H1 (cell line): ENCODE measurements around the gene SRPRB. TPM values are rescaled to one million over a fixed set of nuclear protein-coding genes. Genes with fewer than 3 reads are reported as not detected.
A peak's percentile ranks its signal among the peaks of the same experiment; 100 is the strongest.

ENCODE experiments used
- CTCF ChIA-PET: fragments of 300-600 bp; sonication (Branson Sonifier 250); formaldehyde crosslinking; loops from one replicate; lab custom pipeline; 2021; ENCODE audit not compliant: partially characterized antibody; lab: Charles Lee
- POLR2A ChIA-PET: fragments of 300-600 bp; sonication (Branson Sonifier 250); formaldehyde crosslinking; loops from one replicate; lab custom pipeline; 2021; ENCODE audit warnings: inconsistent platforms; ENCODE audit not compliant: partially characterized antibody; lab: Charles Lee
- DNase-seq, 2 experiments: peaks; one replicate each; pipeline versions ENCODE4 v3.0.0 to v3.0.0-alpha.2; 2010 to 2022; ENCODE audit warnings: low spot score in 2 of 2, low read depth in 1 of 2, mixed read lengths in 1 of 2
- FAIRE-seq: peaks from 2 replicates; lab custom pipeline; 2011; peaks lifted over from hg19 to GRCh38; lab: Jason Lieb, UNC
- H2AFZ ChIP-seq: 2 replicates; pipeline ENCODE4 v1.8.1; 2012; ENCODE audit warnings: low read length, inconsistent platforms
- H2AK5ac ChIP-seq: 2 replicates; pipeline ENCODE4 v1.6.1; 2013; ENCODE audit warnings: low read depth, low read length
- H2BK120ac ChIP-seq: replicated peaks from 2 replicates; pipeline ENCODE3; 2013; ENCODE audit warnings: low read depth, low read length, inconsistent platforms
- H2BK12ac ChIP-seq: 2 replicates; pipeline ENCODE4 v1.6.1; 2013; ENCODE audit warnings: low read depth, low read length
- H2BK15ac ChIP-seq: 2 replicates; pipeline ENCODE4 v1.6.1; 2013; ENCODE audit warnings: low read length
- H2BK20ac ChIP-seq: 2 replicates; pipeline ENCODE4 v1.6.1; 2013; ENCODE audit warnings: low read length
- H2BK5ac ChIP-seq: 2 replicates; pipeline ENCODE4 v1.6.1; 2013; ENCODE audit warnings: low read depth, low read length
- H3K14ac ChIP-seq: 2 replicates; pipeline ENCODE4 v1.6.1; 2013; ENCODE audit warnings: inconsistent platforms; ENCODE audit not compliant: insufficient read length
- H3K18ac ChIP-seq: 2 replicates; pipeline ENCODE4 v1.6.1; 2013; ENCODE audit warnings: low read length; ENCODE audit errors: extremely low read depth
- H3K23ac ChIP-seq: 2 replicates; pipeline ENCODE4 v1.6.1; 2013; ENCODE audit warnings: inconsistent platforms; ENCODE audit not compliant: insufficient read length
- H3K23me2 ChIP-seq: 2 replicates; pipeline ENCODE4 v1.6.1; 2013; ENCODE audit warnings: low read depth, low read length
- H3K27ac ChIP-seq: 2 replicates; pipeline ENCODE4 v1.6.1; 2011; ENCODE audit warnings: low read depth, low read length, inconsistent platforms
- H3K27me3 ChIP-seq, 4 experiments: replicated peaks in 1 of 4; 1 replicate in 1 of 4; 2 replicates in 3 of 4; pipeline versions ENCODE4 v1.6.1 to v1.8.1; 2011 to 2013; ENCODE audit warnings: low read length in 3 of 4, mild to moderate bottlenecking in 3 of 4, inconsistent platforms in 2 of 4, mixed read lengths in 2 of 4, moderate library complexity in 1 of 4; ENCODE audit not compliant: control insufficient read depth in 3 of 4, insufficient read depth in 3 of 4; ENCODE audit errors: extremely low read depth in 1 of 4
- H3K36me3 ChIP-seq, 4 experiments: 2 replicates each; pipeline versions ENCODE4 v1.6.1 to v1.8.1; 2011 to 2013; ENCODE audit warnings: mild to moderate bottlenecking in 4 of 4, low read length in 3 of 4, moderate library complexity in 2 of 4, control low read depth in 1 of 4, inconsistent platforms in 1 of 4; ENCODE audit not compliant: insufficient read depth in 4 of 4, control insufficient read depth in 2 of 4
- H3K4ac ChIP-seq: replicated peaks from 2 replicates; pipeline ENCODE3; 2013; ENCODE audit warnings: low read length, low read depth, mixed read lengths, inconsistent platforms; ENCODE audit not compliant: insufficient read length
- H3K4me1 ChIP-seq, 4 experiments: replicated peaks in 1 of 4; 1 replicate in 1 of 4; 2 replicates in 3 of 4; pipeline versions ENCODE4 v1.6.1 to v1.8.1; 2011 to 2013; ENCODE audit warnings: low read length in 3 of 4, inconsistent platforms in 2 of 4, mixed read lengths in 1 of 4; ENCODE audit not compliant: insufficient read depth in 4 of 4, control insufficient read depth in 3 of 4
- H3K4me2 ChIP-seq, 2 experiments: 2 replicates each; pipeline versions ENCODE4 v1.6.1 to v1.8.1; 2011 to 2013; ENCODE audit warnings: low read depth in 2 of 2, low read length in 2 of 2, control low read depth in 1 of 2, inconsistent platforms in 1 of 2, mild to moderate bottlenecking in 1 of 2; ENCODE audit not compliant: insufficient read depth in 1 of 2
- H3K4me3 ChIP-seq, 4 experiments: fragments of 200-600, 300-600 bp in 1 of 4; sonication (generic), shearing (Covaris generic), sonication (Bioruptor Twin) in 1 of 4; 2 replicates each; pipeline versions ENCODE4 v1.5.1 to v1.8.1; 2011 to 2016; ENCODE audit warnings: low read length in 4 of 4, low read depth in 3 of 4, control low read depth in 2 of 4, inconsistent platforms in 2 of 4, mild to moderate bottlenecking in 2 of 4, mixed read lengths in 1 of 4, moderate library complexity in 1 of 4; ENCODE audit not compliant: insufficient read depth in 2 of 4; ENCODE audit errors: extremely low read depth in 1 of 4
- H3K56ac ChIP-seq: replicated peaks from 2 replicates; pipeline ENCODE3; 2013; ENCODE audit warnings: low read depth, mild to moderate bottlenecking, mixed read lengths, low read length, inconsistent platforms; ENCODE audit not compliant: insufficient read length
- H3K79me1 ChIP-seq: 2 replicates; pipeline ENCODE4 v1.6.1; 2013; ENCODE audit warnings: low read depth, low read length, control low read depth
- H3K79me2 ChIP-seq, 2 experiments: 2 replicates each; pipeline versions ENCODE4 v1.6.1 to v1.8.1; 2012 to 2013; ENCODE audit warnings: low read length in 2 of 2, mild to moderate bottlenecking in 2 of 2, inconsistent platforms in 1 of 2; ENCODE audit not compliant: insufficient read depth in 2 of 2, control insufficient read depth in 1 of 2
- H3K9ac ChIP-seq, 4 experiments: replicated peaks in 1 of 4; 1 replicate in 1 of 4; 2 replicates in 3 of 4; pipeline versions ENCODE4 v1.6.1 to v1.8.1; 2011 to 2013; ENCODE audit warnings: low read depth in 3 of 4, low read length in 3 of 4, control low read depth in 2 of 4, mild to moderate bottlenecking in 2 of 4, moderate library complexity in 2 of 4, inconsistent platforms in 1 of 4; ENCODE audit errors: extremely low read depth in 1 of 4
- H3K9me3 ChIP-seq, 2 experiments: 2 replicates each; pipeline versions ENCODE4 v1.6.1 to v1.8.1; 2012 to 2013; ENCODE audit warnings: mild to moderate bottlenecking in 2 of 2, moderate library complexity in 2 of 2, control low read depth in 1 of 2, inconsistent platforms in 1 of 2, low read depth in 1 of 2, low read length in 1 of 2, mixed read lengths in 1 of 2; ENCODE audit not compliant: insufficient read depth in 2 of 2
- H4K20me1 ChIP-seq, 2 experiments: replicated peaks in 1 of 2; 2 replicates each; pipeline versions ENCODE3 to v1.8.1; 2011 to 2013; ENCODE audit warnings: inconsistent platforms in 2 of 2, low read length in 2 of 2, mild to moderate bottlenecking in 1 of 2; ENCODE audit not compliant: insufficient read depth in 2 of 2, control insufficient read depth in 1 of 2
- H4K5ac ChIP-seq: 2 replicates; pipeline ENCODE4 v1.6.1; 2013; ENCODE audit warnings: low read length, low read depth, mixed read lengths, inconsistent platforms; ENCODE audit not compliant: insufficient read length
- H4K8ac ChIP-seq: 2 replicates; pipeline ENCODE4 v1.8.0; 2013; ENCODE audit warnings: mild to moderate bottlenecking, moderate library complexity, low read length, inconsistent platforms; ENCODE audit not compliant: insufficient read depth; ENCODE audit errors: extremely low read depth
- H4K91ac ChIP-seq: replicated peaks from 2 replicates; pipeline ENCODE3; 2013; ENCODE audit warnings: low read length, mixed read lengths, inconsistent platforms; ENCODE audit not compliant: insufficient read length
- CREB1 ChIP-seq: IDR thresholded peaks from 2 replicates; pipeline ENCODE4 v1.6.1; 2012; ENCODE audit warnings: inconsistent platforms
- E2F6 ChIP-seq: IDR thresholded peaks from 2 replicates; pipeline ENCODE4 v1.6.1; 2012; ENCODE audit warnings: inconsistent platforms
- GABPA ChIP-seq: IDR thresholded peaks from 2 replicates; pipeline ENCODE4 v1.6.1; 2011; ENCODE audit warnings: mild to moderate bottlenecking, low read length, moderate library complexity, borderline replicate concordance; ENCODE audit not compliant: insufficient read depth
- JUN ChIP-seq: IDR thresholded peaks from 2 replicates; pipeline ENCODE4 v1.6.1; 2011; ENCODE audit warnings: low read depth, mild to moderate bottlenecking, improper control_type of control experiment, low read length
- JUND ChIP-seq: IDR thresholded peaks from 2 replicates; pipeline ENCODE4 v1.6.1; 2011; ENCODE audit warnings: mild to moderate bottlenecking, improper control_type of control experiment, low read length
- SIN3A ChIP-seq, 2 experiments: IDR thresholded peaks in 1 of 2; conservative IDR thresholded peaks in 1 of 2; 2 replicates each; pipeline ENCODE4 v1.6.1; 2011 to 2012; ENCODE audit warnings: low read length in 2 of 2, improper control_type of control experiment in 1 of 2, low read depth in 1 of 2, mild to moderate bottlenecking in 1 of 2
- SP2 ChIP-seq: IDR thresholded peaks from 2 replicates; pipeline ENCODE4 v1.6.1; 2012; ENCODE audit warnings: mild to moderate bottlenecking, low read length, inconsistent platforms
- TBP ChIP-seq: IDR thresholded peaks from 2 replicates; pipeline ENCODE4 v1.6.1; 2011; ENCODE audit warnings: low read depth, low read length, improper control_type of control experiment
- USF2 ChIP-seq: IDR thresholded peaks from 2 replicates; pipeline ENCODE4 v1.6.1; 2011; ENCODE audit warnings: low read length, improper control_type of control experiment
- WGBS, 2 experiments: shearing (Covaris generic) in 1 of 2; methylation state at CpG; one replicate each; pipeline versions ENCODE4 v1.1.6 to v1.1.7; 2013 to 2015; ENCODE audit warnings: low lambda C conversion rate in 2 of 2, mixed read lengths in 2 of 2, inconsistent platforms in 1 of 2, low coverage in 1 of 2, missing lambda C conversion rate in 1 of 2; ENCODE audit not compliant: insufficient replicate concordance in 2 of 2, insufficient coverage in 1 of 2, insufficient read length in 1 of 2; ENCODE audit errors: extremely low coverage in 1 of 2, missing lambda C conversion rate in 1 of 2; 5-methylcytosine and 5-hydroxymethylcytosine counted together
- polyA plus RNA-seq, 7 experiments: library from polyadenylated mRNA; depleted of rRNA in 3 of 7; stranded (reverse) in 5 of 7; unstranded in 2 of 7; fragments of >200 nt in 5 of 7; fragments of 200-250 nt in 2 of 7; gene quantifications; 1 replicate in 5 of 7; 2 replicates in 1 of 7; 4 replicates in 1 of 7; pipeline versions ENCODE4 v1.2.1 to v1.2.3, GENCODE V29; 2011 to 2013; ENCODE audit warnings: missing spikeins in 2 of 7, mixed read lengths in 2 of 7
- total RNA-seq: library from RNA; stranded (reverse); fragmentation: NEBNext Ultra II Directional; extraction: Animal tissue kit (Norgen Biotek cat#: 25700); gene quantifications from 2 replicates; pipeline ENCODE4 v1.2.1, GENCODE V29; 2021

SRPRB gene
- total and polyA plus RNA-seq, 2 of the 8 experiments (the other 6 are each of a cell fraction or from before 2014, with no cell fraction given) = 15.9 to 49.8 TPM

- no peak overlapping the region for H2AFZ ChIP-seq
- no peak overlapping the region for H4K8ac ChIP-seq
- no peak overlapping the region for H3K56ac ChIP-seq
- H3K4ac ChIP-seq = no peak overlapping the region
- H3K4me2 ChIP-seq = peak overlapping the region; percentile 17 to 25; a peak in 2 of 4 replicates
- no peak overlapping the region for H3K4me3 ChIP-seq
- peaks cover 0 to 2% of the 10 kb centered on the region in 2 experiments for H4K20me1 ChIP-seq
- H3K27ac ChIP-seq = no peak overlapping the region; the same call in 1 of the 2 replicates
- no peak overlapping the region for H2BK120ac ChIP-seq
- H3K27me3 ChIP-seq = no peaks in the 10 kb centered on the region
- H3K36me3 ChIP-seq = peaks cover 13 to 45% (median 23%) of the 10 kb centered on the region in 4 experiments
- H2BK20ac ChIP-seq = peak overlapping the region; percentile 73; the same call in 1 of the 2 replicates
- no peak overlapping the region for H2AK5ac ChIP-seq
- no peak overlapping the region; the same call in 1 of the 2 replicates for H3K18ac ChIP-seq
- H3K9ac ChIP-seq = no peak overlapping the region
- no peak overlapping the region for H3K23ac ChIP-seq
- no peak overlapping the region for H3K14ac ChIP-seq
- no peaks in the 10 kb centered on the region for H3K9me3 ChIP-seq
- no peak overlapping the region for H2BK15ac ChIP-seq
- no peak overlapping the region for H4K5ac ChIP-seq
- no peaks in the 10 kb centered on the region for H3K79me2 ChIP-seq
- no peak overlapping the region for H2BK5ac ChIP-seq
- POLR2A ChIA-PET = interaction anchor here (0.6 to 1.6 kb wide), 7 partner anchors 11 to 145 kb away, joined by 3 to 5 read pairs (median 4); no protein-coding TSS in a partner anchor
- H4K91ac ChIP-seq = no peak overlapping the region
- peaks cover 4 to 15% (median 7%) of the 10 kb centered on the region in 4 experiments; a peak in 5 of 7 replicates for H3K4me1 ChIP-seq
- H3K79me1 ChIP-seq = peaks cover 2% of the 10 kb centered on the region
- no peak overlapping the region for H2BK12ac ChIP-seq
- 68% methylated on average over 8 of the region's 8 CpGs; no CpG with 5 or more reads in 1 of the 2 experiments for WGBS, 2 experiments
- H3K23me2 ChIP-seq = no peaks in the 10 kb centered on the region; the same call in 1 of the 2 replicates
- DNase-seq (peak in 1 of 2 experiments; percentile 38), FAIRE-seq (no peak)
- CTCF ChIA-PET = interaction anchor here (0.7 to 6.0 kb wide), 9 partner anchors 9 to 106 kb away, joined by 3 to 75 read pairs (median 3); no protein-coding TSS in a partner anchor
- TF ChIP-seq USF2 = peak; percentile 67
- no peak for TF ChIP-seq TBP
- TF ChIP-seq JUND = peak; percentile 38; the same call in 1 of the 2 replicates
- 0 out of 2 replicates have a peak, but pooled peaks have one; percentile 23 for TF ChIP-seq CREB1
- TF ChIP-seq E2F6 = 0 out of 2 replicates have a peak, but pooled peaks have one; percentile 15
- no peak for TF ChIP-seq GABPA
- 0 out of 4 replicates have a peak, but pooled peaks have one; percentile 36 to 69 for TF ChIP-seq SIN3A (conservative IDR thresholded peaks at IDR 0.05 in 1 of 2, IDR thresholded peaks at IDR 0.05 in 1 of 2; ENCODE audit: low read depth in 1 of 2, low read length in 2 of 2)
- TF ChIP-seq JUN = peak; percentile 30; the same call in 1 of the 2 replicates
- no peak for TF ChIP-seq SP2
These were observed 16.4 kb downstream of the SRPRB start for GRCh38 chr3:133821767-133822638.
